Stimulated activated naive B cell treated with anti-CD40 and anti-IgM and Interleukin-4, amounts not matched to agents 10 μg/mL and 1 μg/mL and 100 μg/mL, for 72 hours (primary cell): ENCODE data around the gene MRM2.
A peak's percentile ranks its signal among the peaks of the same experiment; 100 is the strongest.

ENCODE experiments used
- ATAC-seq, 2 donors: fragments of 150-1000 bp; cut with Tn5 transposase; replicated peaks; 2 replicates each; pipeline ENCODE4 v1.10.0; 2021; ENCODE audit warnings: moderate library complexity in 1 of 2
- DNase-seq: peaks from one replicate; pipeline ENCODE4 v3.0.0; 2021
- H3K27ac Mint-ChIP-seq: one replicate; pipeline ENCODE4 v1.8.0; 2022; ENCODE audit warnings: mild to moderate bottlenecking, mixed read lengths
- H3K27me3 Mint-ChIP-seq, 2 donors: one replicate each; pipeline ENCODE4 v1.8.0; 2022; ENCODE audit warnings: mixed read lengths in 2 of 2
- H3K36me3 Mint-ChIP-seq, 2 donors: one replicate each; pipeline ENCODE4 v1.8.0; 2022; ENCODE audit warnings: mixed read lengths in 2 of 2, mild to moderate bottlenecking in 1 of 2
- H3K4me1 Mint-ChIP-seq, 2 donors: one replicate each; pipeline ENCODE4 v1.8.0; 2022; ENCODE audit warnings: mixed read lengths in 2 of 2, mild to moderate bottlenecking in 1 of 2
- H3K4me3 Mint-ChIP-seq, 2 donors: one replicate each; pipeline ENCODE4 v1.8.0; 2022; ENCODE audit warnings: mild to moderate bottlenecking in 2 of 2, mixed read lengths in 2 of 2, moderate library complexity in 1 of 2
- H3K9me3 Mint-ChIP-seq, 2 donors: one replicate each; pipeline ENCODE4 v1.8.0; 2022; ENCODE audit warnings: mixed read lengths in 2 of 2, mild to moderate bottlenecking in 1 of 2

The MRM2 gene

DNA sequence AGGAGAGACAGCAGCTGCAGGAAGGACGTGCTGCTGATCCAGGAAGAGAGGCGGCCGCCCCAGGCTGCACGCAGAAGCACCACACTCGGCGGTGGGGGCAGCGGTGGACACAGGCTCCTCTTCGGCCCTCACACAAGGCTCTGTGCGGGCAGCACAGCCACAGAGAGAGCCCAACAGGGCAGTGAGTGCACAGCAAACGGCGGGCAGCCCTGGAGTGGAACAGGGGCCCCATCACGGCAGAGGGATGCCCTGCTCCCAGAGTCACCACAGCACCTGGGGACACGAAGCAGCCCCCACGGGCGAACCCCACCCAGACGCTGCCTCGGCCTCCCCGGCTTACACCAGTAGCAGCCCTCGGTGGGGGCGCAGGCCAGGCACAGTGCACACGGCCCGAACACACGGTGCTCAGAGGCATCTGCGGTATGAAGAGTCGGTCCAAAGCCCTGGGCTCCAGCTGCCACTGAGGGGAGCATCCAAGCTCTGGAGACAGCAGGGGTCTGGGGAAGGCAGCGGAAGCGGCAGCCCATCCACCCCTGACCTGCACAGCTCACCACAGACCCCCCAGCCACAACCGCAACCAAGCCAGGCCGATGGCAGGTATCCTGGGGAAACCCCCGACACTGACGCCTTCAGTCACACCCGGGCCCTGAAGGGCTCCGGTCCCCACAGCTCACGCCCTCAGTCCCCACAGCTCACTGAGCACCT lies 16.8 kb upstream of the MRM2 start:
- no peaks in the 10 kb centered on the region for H3K27me3 Mint-ChIP-seq
- H3K4me3 Mint-ChIP-seq = peak overlapping the region; percentile 11 to 47
- DNase-seq (no peak), ATAC-seq (peak; percentile 13 to 33)
- peaks cover 75 to 90% of the 10 kb centered on the region in 2 donors for H3K36me3 Mint-ChIP-seq
- no peaks in the 10 kb centered on the region for H3K9me3 Mint-ChIP-seq
- peaks cover 50 to 88% of the 10 kb centered on the region in 2 donors for H3K4me1 Mint-ChIP-seq
- H3K27ac Mint-ChIP-seq = peak overlapping the region; percentile 86

DNA sequence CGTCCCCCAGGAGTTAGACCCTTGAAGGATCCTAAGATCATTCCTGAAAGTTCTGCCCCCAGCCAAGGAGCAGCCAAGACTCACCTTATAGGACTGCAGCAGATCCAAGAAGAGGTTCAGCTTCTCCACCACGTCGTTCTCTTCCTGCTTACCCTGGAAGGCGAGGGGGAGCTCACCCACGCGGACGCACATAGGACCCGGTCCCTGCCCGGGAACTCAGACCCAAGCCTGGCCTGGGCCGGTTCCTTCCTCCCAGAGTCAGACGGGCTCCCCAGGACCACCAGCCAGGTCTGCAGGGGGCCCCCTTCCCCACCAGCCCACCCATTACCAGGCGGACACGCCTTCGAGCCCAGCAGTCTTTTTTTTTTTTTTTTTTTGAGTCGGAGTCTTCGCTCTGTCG lies 15.6 kb upstream of the MRM2 start:
- H3K27ac Mint-ChIP-seq = peak overlapping the region; percentile 86
- H3K27me3 Mint-ChIP-seq = no peaks in the 10 kb centered on the region
- peaks cover 76 to 90% of the 10 kb centered on the region in 2 donors for H3K36me3 Mint-ChIP-seq
- peaks cover 55 to 89% of the 10 kb centered on the region in 2 donors for H3K4me1 Mint-ChIP-seq
- ATAC-seq = no peak
- peak overlapping the region in 1 of 2 donors; percentile 15 for H3K4me3 Mint-ChIP-seq
- DNase-seq = no peak
- H3K9me3 Mint-ChIP-seq = no peaks in the 10 kb centered on the region

DNA sequence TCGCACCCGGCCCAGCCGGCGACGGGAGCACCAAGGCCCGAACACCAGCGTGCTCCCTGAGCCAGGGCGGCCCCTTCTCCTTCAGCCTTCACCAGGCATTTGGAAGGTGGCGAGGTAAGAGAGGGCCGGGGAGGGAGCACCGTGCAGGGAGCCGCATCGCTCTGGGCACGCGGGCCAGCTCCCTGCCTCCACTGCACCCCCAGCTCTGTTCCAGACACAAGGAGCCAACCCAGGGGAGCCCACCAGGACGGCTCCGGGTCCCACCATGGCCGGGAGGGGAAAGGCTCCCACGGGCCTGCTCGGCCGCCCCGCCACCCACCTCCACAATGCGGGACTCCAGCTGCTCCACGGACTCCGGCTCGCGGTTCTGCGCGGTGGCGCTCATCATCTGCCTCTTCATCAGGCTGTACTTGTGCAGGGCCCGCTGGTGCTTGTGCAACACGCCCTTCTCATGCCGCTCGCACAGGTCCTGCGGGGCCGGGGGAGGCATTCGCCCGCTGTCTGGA lies 15.1 kb upstream of the MRM2 start:
- H3K4me3 Mint-ChIP-seq = no peak overlapping the region
- no peaks in the 10 kb centered on the region for H3K27me3 Mint-ChIP-seq
- no peaks in the 10 kb centered on the region for H3K9me3 Mint-ChIP-seq
- peak overlapping the region; percentile 86 for H3K27ac Mint-ChIP-seq
- ATAC-seq (no peak), DNase-seq (no peak)
- peaks cover 54 to 89% of the 10 kb centered on the region in 2 donors for H3K4me1 Mint-ChIP-seq
- peaks cover 74 to 90% of the 10 kb centered on the region in 2 donors for H3K36me3 Mint-ChIP-seq

DNA sequence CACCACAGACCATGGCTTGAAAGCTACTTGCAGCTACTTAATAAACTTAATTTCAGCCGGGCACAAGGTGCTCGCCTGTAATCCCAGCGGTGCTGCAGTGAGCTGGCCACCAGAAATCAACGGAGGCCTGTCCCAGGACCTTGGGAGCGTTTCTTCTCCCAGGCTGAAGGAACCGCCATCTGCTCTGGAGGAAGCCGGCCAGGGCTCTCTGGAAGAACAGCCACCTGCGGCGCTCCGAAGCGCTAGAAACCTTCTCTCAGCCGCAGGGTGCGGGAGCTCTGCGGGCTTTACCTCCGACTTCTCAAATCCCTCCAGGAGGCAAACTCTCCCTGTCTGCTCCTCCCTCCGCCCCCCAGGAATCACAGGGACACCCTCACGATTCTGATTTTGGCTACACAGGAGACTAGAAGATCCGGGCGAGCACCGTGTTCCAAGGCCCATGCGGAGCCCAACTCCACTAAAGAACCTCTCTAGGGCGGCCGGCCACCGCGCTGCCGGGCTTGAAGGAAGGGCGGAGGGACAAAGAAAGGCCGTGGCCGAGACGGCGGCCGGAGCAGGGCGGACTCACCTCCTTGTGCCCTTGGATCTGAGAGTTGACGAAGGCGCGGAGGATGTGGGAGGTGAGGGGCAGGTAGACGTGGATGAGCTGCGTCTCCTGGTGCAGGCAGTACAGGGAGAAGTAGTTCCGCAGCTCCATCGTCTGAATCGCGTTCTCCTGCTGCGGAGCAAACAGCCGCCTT lies 14.5 kb upstream of the MRM2 start:
- Mint-ChIP-seq H3K27me3 (no peaks in the 10 kb centered on the region), H3K9me3 (no peaks in the 10 kb centered on the region), H3K36me3 (peaks cover 70 to 90% of the 10 kb centered on the region in 2 donors), H3K4me3 (peak overlapping the region in 1 of 2 donors; percentile 33), H3K27ac (peak overlapping the region; percentile 89), H3K4me1 (peaks cover 51 to 87% of the 10 kb centered on the region in 2 donors)
- ATAC-seq (no peak), DNase-seq (no peak)

DNA sequence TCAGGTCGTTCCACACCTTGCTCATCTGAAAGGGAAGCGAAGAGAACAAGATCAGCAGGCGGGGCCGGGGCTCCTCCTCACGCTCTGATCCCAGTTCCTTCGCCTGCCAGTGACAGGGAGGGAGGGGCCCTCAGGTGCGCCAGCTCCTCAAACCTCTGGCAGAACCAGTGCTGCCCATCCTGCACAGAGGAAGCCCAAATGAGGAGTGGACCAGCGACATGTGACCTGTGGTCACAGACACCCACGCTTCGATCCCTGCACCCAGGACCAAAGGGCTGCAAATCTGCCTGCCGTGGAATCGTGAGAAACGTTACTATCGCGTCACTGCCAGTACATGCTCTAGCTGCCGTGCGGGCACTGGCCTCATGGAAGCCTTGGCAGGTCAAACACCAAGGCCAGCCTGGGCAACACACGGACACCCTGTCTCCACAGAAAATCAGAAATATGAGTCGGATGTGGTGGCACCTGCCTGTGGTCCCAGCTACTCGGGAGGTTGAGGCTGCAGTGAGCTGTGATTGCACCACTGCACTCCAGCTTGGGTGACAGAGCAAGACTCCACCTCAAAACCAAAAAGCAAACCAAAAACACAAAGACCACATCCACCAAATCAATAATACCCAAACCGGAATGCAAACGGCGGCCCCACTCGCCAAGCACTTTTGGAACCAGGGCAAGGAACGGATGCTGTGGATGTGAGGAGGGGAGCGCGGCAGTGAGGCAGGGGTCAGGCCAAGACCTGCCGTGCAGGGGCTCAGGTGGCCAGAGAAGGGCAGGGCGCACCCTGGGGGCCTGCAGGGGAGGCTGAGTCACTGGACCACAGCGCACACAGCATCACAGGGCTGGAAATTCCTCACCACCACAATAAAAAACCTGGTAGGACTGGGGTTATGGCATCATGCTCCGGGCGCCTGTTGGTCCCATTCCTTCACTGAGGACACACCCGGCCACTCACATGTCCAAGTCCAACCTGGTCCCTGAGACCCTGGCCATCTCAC lies 13.4 kb upstream of the MRM2 start:
- Mint-ChIP-seq H3K4me1 (peaks cover 47 to 89% of the 10 kb centered on the region in 2 donors), H3K9me3 (no peaks in the 10 kb centered on the region), H3K27me3 (no peaks in the 10 kb centered on the region), H3K4me3 (peak overlapping the region; percentile 33 to 39), H3K36me3 (peaks cover 71 to 91% of the 10 kb centered on the region in 2 donors), H3K27ac (peak overlapping the region; percentile 96)
- DNase-seq (no peak), ATAC-seq (no peak)

DNA sequence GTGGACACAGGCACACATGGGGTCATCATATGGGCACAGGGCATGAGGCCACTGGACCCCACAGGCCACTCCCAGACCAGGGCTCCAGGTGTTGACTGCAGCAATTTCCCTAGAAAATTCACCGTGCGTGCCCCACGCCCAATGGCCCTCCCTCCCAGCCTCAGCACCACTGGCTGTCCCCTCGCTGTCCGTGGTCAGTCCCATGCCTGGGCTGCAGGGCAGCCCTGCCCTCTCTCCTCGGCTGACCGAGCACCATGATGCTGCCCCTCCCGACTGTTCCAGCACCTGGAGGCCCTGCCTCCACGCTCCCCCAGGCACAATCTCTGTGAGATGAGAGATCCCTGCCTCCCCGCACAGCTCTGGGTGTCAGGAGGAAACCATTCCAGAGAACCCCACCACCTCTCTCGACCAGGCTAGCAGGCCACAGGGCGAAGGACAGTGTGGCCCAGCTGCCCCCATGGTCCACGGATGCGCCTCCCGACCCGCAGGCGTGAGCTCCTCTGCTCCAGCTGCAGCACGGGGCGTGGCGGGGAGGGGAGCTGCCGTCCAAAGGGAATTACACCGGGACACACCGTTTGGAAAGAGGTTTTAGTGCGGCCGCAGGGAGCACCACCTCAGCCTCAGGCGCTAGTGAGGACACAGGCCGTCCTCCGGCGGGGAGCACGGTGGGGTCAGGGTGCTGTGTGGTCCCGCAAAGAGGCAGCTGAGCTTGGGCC lies 12.6 kb upstream of the MRM2 start:
- H3K4me3 Mint-ChIP-seq = peak overlapping the region; percentile 65
- H3K27me3 Mint-ChIP-seq = no peaks in the 10 kb centered on the region
- peaks cover 74 to 92% of the 10 kb centered on the region in 2 donors for H3K36me3 Mint-ChIP-seq
- no peak for DNase-seq
- peaks cover 50 to 92% of the 10 kb centered on the region in 2 donors for H3K4me1 Mint-ChIP-seq
- ATAC-seq = no peak
- peak overlapping the region; percentile 96 for H3K27ac Mint-ChIP-seq
- H3K9me3 Mint-ChIP-seq = no peaks in the 10 kb centered on the region

DNA sequence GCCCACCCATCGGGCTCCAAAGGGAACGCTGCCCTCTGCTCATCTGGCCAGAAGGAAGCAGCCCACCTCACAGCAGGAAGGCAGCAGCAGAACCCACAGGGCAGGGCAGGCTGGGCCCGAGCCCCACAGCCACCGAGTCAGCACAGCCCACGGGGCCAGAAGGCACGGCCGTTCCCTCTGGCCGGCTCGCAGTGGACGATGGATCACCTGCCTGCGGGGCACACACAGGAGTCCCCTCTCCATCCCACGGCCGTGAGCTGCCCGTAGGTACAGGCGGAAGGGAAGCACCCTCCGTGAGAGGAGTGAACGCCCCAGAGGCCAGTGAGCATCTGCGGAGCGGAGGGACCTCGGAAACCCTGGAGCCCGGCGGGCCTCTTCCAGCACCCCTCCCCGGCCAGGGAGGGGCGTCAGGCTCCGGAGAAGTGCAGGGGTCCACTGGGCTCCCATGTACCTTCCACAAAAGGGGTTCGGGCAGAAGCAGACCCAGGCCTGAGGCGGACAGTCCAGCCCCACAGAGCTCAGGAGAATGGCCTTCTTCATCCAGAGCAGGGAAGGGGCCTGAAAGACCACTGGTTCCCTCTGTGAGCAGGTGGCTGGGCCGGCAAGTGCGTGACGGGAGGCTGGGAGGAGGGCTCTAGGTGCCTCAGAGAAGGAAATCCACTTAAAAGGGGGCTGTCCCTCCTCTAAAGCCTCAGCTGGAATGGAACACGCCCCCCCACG lies 11.7 kb upstream of the MRM2 start:
- peak overlapping the region; percentile 52 for H3K4me3 Mint-ChIP-seq
- H3K9me3 Mint-ChIP-seq = no peaks in the 10 kb centered on the region
- peaks cover 53 to 92% of the 10 kb centered on the region in 2 donors for H3K4me1 Mint-ChIP-seq
- peak overlapping the region; percentile 96 for H3K27ac Mint-ChIP-seq
- ATAC-seq = no peak
- H3K36me3 Mint-ChIP-seq = peaks cover 67 to 90% of the 10 kb centered on the region in 2 donors
- DNase-seq = no peak
- H3K27me3 Mint-ChIP-seq = no peaks in the 10 kb centered on the region

DNA sequence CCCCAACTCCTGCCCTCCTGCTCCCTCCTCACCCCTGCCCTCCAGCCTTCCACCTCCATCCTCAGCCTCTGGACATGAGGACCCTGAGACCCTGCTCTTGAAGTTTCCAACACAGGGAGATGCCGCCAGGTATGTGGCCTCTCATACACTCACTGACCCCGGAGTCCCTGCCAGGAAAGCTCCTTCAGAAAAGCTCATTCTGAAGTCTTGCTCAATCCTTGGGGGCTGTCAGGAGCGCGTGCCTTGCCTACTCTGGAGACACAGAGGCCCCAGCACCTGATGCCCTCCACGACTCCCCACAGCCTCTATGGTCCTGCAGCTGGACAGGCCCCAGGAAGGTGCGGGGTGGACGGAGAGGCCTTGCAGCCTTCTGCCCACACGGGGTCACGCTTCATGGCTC lies 11.0 kb upstream of the MRM2 start:
- DNase-seq = no peak
- peaks cover 64 to 87% of the 10 kb centered on the region in 2 donors for H3K36me3 Mint-ChIP-seq
- H3K4me1 Mint-ChIP-seq = peaks cover 58 to 93% of the 10 kb centered on the region in 2 donors

DNA sequence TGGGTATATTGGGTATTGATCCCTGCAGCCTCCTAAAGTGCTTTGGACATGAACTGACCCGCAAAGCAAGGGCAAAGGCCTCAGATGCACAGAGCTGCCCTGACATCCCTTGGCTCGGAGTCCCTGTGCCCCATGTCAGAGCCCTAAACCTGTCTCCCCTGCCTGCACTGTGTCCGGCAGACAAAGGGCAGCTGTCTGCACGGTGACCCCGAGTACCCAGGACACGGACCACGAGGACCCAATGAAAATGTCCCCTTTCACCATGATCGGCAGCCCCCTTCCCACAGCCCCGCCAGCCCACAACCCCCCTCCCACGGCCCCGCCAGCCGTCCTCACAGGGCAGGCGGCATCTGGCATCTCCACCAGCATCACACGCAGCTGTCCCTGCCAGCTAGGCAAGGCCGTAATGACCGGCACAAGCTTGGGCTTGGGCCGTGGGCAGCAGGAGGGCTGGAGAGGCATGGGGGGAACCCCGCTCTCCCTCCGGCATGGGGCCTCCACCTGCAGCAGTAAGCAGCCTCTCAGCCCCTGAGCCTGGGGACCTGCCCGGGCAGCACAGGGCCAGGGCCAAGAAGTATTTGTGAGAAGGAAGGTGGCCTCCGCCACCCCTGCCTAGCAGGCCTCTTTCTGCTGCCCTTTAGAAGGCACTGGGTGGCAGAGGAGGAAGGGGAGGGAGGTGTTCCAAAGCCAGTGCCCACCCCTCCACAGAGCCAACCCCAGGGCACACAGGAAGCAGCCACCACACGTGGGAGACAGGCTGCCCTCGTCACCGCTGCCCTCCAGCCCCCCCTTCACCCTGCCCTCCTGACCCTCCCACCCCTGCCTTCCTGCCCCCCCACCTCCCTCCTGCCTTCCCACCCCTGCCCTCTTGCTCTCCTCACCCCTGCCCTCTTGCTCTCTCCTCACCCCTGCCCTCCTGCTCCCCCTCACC lies 10.1 kb upstream of the MRM2 start:
- Mint-ChIP-seq H3K4me1 (peaks cover 59 to 95% of the 10 kb centered on the region in 2 donors), H3K4me3 (peak overlapping the region; percentile 4 to 52), H3K36me3 (peaks cover 60 to 86% of the 10 kb centered on the region in 2 donors), H3K27ac (peak overlapping the region; percentile 96), H3K9me3 (no peaks in the 10 kb centered on the region), H3K27me3 (no peaks in the 10 kb centered on the region)
- DNase-seq (no peak), ATAC-seq (peak; percentile 22 to 33)

More for the DNA sequence above, 11.0 kb upstream of the MRM2 start:
- peak overlapping the region in 1 of 2 donors; percentile 52 for H3K4me3 Mint-ChIP-seq
- H3K27ac Mint-ChIP-seq = peak overlapping the region; percentile 96
- H3K27me3 Mint-ChIP-seq = no peaks in the 10 kb centered on the region
- ATAC-seq = no peak
- no peaks in the 10 kb centered on the region for H3K9me3 Mint-ChIP-seq

DNA sequence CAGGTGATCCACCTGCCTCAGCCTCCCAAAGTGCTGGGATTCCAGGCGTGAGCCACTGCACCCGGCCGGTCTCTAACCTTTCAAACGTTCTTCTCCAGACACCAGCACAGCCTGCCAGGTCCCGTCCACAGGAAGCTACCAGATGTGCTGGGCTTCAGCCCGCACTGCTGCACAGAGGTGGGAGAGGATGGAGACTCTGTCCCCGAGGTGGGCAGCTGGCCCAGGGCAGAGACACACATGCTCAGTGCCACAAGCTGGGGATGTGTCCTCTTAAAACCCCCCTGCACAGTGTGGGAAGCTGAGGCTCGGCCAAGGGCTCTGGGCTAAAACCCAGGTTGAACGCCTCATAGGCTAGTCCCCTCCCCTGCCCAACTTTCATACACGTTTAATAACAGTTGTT lies 9.4 kb upstream of the MRM2 start:
- Mint-ChIP-seq H3K4me3 (peak overlapping the region in 1 of 2 donors; percentile 44), H3K36me3 (peaks cover 55 to 82% of the 10 kb centered on the region in 2 donors), H3K27ac (peak overlapping the region; percentile 86), H3K27me3 (no peaks in the 10 kb centered on the region), H3K9me3 (no peaks in the 10 kb centered on the region), H3K4me1 (peaks cover 62 to 98% of the 10 kb centered on the region in 2 donors)
- ATAC-seq = no peak
- DNase-seq = no peak

DNA sequence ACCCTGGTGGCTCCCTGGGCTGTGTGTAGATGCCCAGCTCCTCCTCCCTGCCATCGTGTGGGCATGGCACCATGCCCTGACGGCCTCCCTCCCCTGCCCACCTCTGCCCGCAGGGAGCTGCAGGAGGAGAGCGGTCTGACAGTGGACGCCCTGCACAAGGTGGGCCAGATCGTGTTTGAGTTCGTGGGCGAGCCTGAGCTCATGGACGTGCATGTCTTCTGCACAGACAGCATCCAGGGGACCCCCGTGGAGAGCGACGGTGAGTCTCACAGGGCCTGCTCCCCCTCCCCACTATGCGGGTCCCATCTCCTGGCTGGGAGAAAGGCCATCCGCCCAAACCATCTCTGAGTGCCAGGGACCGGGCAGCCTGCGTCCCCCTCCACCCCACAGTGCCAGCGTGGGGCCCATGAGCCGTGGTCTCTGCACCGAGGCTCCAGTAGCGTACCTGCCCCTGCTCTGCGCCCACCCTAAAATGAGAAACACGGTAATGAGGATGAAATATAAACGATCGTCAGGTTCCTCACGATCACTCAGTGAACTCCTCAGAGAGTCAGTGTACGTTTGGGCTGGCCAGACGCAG lies 7.8 kb upstream of the MRM2 start:
- no peak for DNase-seq
- H3K4me3 Mint-ChIP-seq = peak overlapping the region; percentile 72 to 74
- ATAC-seq = no peak
- H3K27me3 Mint-ChIP-seq = no peaks in the 10 kb centered on the region
- no peaks in the 10 kb centered on the region for H3K9me3 Mint-ChIP-seq
- H3K36me3 Mint-ChIP-seq = peaks cover 52 to 77% of the 10 kb centered on the region in 2 donors
- H3K4me1 Mint-ChIP-seq = peaks cover 61 to 98% of the 10 kb centered on the region in 2 donors
- peak overlapping the region; percentile 97 for H3K27ac Mint-ChIP-seq
